Measurements from ENCODE around the gene LRMDA.

LRMDA gene

DNA sequence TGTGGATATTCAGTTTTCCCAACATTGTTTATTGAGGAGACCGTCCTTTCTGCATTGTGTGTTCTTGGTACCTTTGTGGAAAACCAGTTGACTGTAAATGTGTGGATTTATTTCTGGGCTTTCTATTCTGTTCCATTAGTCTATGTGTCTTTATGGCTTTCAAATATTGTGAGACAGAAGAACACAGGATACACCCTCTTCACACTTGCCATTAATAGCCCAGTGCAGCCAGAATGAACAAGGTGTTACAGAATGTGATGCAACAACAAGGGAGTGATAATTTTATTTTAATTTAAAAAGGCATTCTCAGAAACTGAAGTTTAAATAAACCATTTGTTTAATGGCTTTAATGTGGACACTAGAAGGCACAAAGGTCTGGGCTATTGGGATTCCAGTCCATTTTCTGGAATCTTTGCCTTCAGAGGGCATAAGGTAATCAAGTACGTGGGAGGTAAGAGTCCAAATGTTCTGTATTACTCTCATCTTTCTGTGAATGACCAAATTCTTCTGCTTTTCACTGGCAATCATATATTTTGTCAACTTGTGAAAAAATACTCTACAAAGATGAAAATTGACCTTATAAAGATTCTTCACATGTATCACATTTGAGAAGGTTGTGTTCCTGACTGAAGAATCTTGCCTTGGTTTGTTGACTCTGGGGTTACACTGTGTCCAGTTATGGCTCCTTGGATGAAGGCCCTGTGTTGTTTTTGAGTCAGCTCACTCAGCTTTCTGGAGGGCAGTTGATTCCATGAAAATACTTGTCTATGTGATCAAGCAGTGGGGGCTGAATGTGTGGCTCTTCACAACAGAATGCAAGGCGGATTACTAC lies 962.7 kb downstream of the LRMDA start:
- DNase-seq = no peak

- no peak for DNase-seq
Observed at GRCh38 chr10:76394707-76395042, 963.3 kb downstream of the LRMDA start.

DNA sequence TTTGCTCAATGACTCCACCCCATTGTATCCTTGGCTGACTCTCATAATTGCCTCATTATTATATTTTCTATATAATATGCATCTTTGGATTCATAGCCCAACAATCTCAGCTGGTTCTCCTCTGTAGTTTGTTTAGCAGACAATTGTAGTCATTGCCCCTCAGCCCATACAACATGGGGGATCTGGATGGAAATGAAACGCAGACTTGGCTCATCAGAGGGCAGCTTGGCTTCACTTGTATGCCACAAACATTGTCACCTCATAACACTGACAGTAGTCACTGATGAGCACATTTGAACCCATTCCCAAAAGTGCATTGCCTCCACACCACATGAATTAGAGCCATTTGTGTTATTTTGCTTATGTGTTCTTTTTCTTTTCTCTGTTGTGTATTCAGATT lies 963.8 kb downstream of the LRMDA start:
- no peak for DNase-seq

GRCh38 chr10:76396134-76396533 lies 964.7 kb downstream of the LRMDA start:
- DNase-seq = no peak

GRCh38 chr10:76397181-76398042 lies 966.0 kb downstream of the LRMDA start:
- no peak for DNase-seq

GRCh38 chr10:76398043-76398710 lies 966.8 kb downstream of the LRMDA start:
- DNase-seq = no peak

DNA sequence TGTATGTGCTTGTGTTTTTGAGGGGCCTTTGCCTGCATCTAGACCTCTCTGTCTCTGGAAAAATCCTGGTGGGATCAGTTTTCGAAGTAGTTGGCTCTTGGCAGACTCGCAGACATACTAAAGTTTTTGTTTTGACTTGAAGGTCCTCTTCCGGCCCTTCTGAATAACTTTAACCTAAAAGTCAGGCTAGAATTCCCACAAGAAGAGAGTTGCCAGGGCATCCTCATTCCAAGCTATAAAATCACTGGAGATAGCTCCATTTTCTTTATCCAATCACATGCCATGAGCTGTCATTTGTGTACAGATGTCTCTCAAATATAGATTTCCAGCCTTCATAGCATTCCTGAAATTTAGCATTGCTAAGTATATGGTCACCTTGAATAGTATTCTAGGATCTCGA lies 967.8 kb downstream of the LRMDA start:
- no peak for DNase-seq

DNA sequence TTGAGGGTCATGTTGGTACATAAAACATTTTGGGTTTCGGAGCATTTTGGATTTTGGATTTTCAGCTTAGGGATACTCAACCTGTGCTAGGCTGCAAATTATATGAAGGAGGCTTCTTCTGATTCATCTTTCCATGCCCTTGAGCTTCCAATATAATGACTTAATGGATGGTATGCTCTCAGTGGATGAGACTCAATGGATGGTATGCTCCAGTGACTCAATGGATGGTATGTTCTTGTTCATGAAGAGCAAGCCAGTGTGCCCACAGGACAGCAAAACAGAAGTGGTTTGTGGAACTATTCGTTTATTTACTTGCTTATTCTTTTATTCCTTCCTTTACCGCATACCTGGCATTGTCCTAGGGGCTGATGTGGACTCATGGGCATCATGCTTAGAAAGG lies 969.6 kb downstream of the LRMDA start:
- DNase-seq = no peak

- no peak for DNase-seq
Observed at GRCh38 chr10:76403912-76404311, 972.5 kb downstream of the LRMDA start.

- no peak for DNase-seq
Observed at GRCh38 chr10:76404531-76404930, 973.1 kb downstream of the LRMDA start.

- DNase-seq = no peak
Observed at GRCh38 chr10:76405922-76406321, 974.5 kb downstream of the LRMDA start.

DNA sequence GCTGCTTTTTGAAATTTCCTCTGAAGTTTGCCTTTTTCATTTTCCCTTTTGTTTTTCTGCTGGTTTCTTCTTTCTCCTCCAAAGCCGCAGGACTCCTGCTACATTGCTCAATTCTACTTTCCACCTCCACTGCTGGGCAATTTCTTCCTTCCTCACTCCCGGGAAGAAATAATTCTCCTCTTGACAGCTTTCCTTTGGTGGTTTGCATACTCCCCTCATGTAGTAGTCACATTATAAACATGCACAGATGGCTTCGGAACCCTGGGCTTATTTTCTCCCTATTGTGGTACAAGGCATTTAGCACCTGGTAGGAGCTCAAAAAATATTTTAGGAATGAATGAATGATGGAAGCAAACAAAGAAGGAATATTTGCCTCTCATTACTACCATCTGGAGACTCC lies 977.2 kb downstream of the LRMDA start:
- no peak for DNase-seq

- no peak for DNase-seq
Observed at GRCh38 chr10:76411729-76412435, 980.5 kb downstream of the LRMDA start.

DNA sequence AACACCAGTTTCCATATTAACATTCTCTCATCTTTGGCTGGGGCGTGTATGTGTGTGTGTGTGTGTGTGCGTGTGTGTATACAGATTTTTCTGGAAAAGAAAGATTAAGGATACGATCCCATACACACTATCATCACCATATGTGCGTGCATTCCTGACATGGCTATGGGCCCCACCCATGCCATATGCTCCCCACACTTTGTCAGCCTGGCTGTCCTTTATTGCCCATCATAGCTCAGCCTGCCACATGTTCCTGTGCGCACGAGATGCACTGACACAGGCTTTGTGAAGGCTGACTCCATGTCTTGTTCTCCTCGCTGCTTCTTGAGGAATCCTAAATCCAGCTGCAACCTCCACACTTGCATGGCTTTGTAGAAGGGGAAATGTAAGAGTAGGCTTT lies 984.1 kb downstream of the LRMDA start:
- no peak for DNase-seq

DNA sequence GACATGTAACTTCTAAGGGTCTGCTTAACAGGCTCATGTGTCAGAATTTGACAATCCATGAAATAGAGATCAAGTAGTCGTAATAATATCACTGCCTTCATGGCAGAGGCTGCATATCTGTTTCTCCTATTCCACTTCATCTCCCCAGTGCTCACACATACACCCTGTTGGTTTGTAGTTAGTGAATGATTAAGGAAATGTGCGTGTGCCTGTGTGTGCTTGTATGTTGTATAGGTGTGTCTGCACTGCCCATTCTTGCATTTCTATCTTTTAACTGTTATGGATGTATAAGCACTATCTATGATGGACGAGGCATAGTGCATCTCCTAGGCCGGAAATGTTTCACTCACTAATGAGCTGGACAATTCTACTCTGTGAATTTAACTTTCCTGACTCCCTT lies 985.2 kb downstream of the LRMDA start:
- DNase-seq = no peak

DNA sequence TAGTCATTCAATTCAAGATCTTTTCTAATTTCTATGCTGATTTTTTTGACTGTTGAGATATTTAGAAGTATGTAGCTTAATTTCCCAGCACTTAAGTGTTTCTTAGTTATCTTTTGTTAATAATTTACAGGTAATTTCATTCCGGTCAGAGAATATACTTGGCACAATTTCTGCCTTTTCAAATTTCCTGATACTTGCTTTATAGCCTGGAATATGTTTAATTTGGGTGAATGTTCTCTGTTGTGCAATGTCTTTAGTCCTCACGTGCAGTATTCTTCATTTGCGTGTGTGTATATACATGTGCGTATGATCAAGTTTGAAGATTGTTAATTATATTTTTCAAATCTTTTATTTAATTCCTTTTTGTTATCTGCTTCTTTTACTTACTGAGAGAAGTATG lies 989.3 kb downstream of the LRMDA start:
- no peak for DNase-seq

GRCh38 chr10:76422769-76423168 lies 991.3 kb downstream of the LRMDA start:
- DNase-seq = no peak

- no peak for DNase-seq
Observed at GRCh38 chr10:76428551-76429367, 997.3 kb downstream of the LRMDA start.

DNA sequence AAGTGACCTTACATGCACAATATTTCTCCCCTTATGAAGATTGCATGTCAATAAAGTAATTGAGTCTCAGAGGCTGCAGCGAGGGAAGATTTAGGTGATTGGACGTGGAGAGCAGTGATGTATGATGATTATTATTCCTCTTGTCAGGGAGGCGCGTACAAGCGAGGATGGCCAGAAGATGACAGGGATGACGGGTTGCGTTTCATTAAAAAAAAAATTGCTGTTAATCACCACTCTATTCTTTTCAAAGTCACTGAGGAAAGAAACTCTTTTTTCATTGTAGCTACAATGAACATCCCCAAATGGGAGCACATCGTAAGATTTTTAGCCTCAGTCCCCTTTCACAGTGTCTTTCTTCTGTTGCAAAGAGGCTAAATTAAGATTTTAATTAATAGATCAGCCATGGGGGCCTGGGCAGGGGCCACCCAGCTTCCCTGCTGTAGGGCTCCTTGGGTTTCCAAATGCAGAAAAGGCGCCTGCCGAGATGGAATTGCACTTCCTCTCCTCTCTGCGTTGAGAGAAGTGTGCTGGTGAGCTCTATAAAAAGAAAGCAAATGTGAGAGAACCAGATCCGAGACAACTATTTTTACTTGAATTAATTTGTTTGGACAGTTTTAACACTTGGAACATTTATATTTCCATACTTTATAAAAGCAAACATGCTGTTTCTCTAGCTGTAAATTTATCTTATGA lies 998.1 kb downstream of the LRMDA start:
- DNase-seq = no peak

- no peak for DNase-seq
Observed at GRCh38 chr10:76430061-76430645, 998.7 kb downstream of the LRMDA start.
